ENCODE results near the gene PSME3. TPM values are rescaled to one million over a fixed set of nuclear protein-coding genes. Genes with fewer than 3 reads are reported as not detected.

The PSME3 gene
- total RNA-seq, 1 experiment from 2014 or later, result 222 TPM

GRCh38 chr17:42804918-42805367 is 28.3 kb upstream of the PSME3 start:
- H2BK120ac ChIP-seq (ENCODE audit: low read depth, low read length, poor library complexity, severe bottlenecking), result no peak overlapping the region
- no peak overlapping the region for H3K4ac ChIP-seq (ENCODE audit: low read depth, low read length)
- H3K27me3 ChIP-seq (ENCODE audit: insufficient read depth, low read length), result no peaks in the 10 kb centered on the region
- no peak overlapping the region for H2BK15ac ChIP-seq (ENCODE audit: low read depth, low read length)
- H4K91ac ChIP-seq (ENCODE audit: insufficient read length, low read depth, low read length), result no peak overlapping the region
- H4K20me1 ChIP-seq (ENCODE audit: control insufficient read depth, insufficient read depth, insufficient read length), result no peaks in the 10 kb centered on the region
- no peaks in the 10 kb centered on the region for H3K79me1 ChIP-seq (ENCODE audit: insufficient read depth, low read depth, low read length, poor library complexity, severe bottlenecking)
- H3K79me2 ChIP-seq (ENCODE audit: insufficient read depth, low read length), result no peaks in the 10 kb centered on the region
- H3K27me3 Mint-ChIP-seq (ENCODE audit: low read depth), result peaks cover 18% of the 10 kb centered on the region
- H3K4me3 Mint-ChIP-seq, result no peak overlapping the region
- no peak for DNase-seq
- H2BK5ac ChIP-seq (ENCODE audit: insufficient read length, low read length), result no peak overlapping the region
- H4K5ac ChIP-seq (ENCODE audit: insufficient read length, low read depth, low read length), result no peak overlapping the region
- TF ChIP-seq CTCF (conservative IDR thresholded peaks at IDR 0.05), result no peak
- H3K4me1 ChIP-seq (ENCODE audit: insufficient read depth, low read length), result no peaks in the 10 kb centered on the region
- no CpG with 5 or more reads among the region's 1 CpG for WGBS (ENCODE audit: extremely low coverage, insufficient read length, low lambda C conversion rate)
- H3K9me3 Mint-ChIP-seq, result no peaks in the 10 kb centered on the region
- no peak overlapping the region for H3K18ac ChIP-seq (ENCODE audit: insufficient read length, low read depth, low read length)
- H2BK20ac ChIP-seq (ENCODE audit: low read depth, low read length, poor library complexity, severe bottlenecking), result no peak overlapping the region
- no peak overlapping the region for H3K14ac ChIP-seq (ENCODE audit: insufficient read depth, low read length)
- no peak overlapping the region for H3K4me2 ChIP-seq (ENCODE audit: insufficient read depth, insufficient read length, low read length)
- H3T11ph ChIP-seq (ENCODE audit: low read length), result no peak overlapping the region
- peaks cover 0 to 8% (median 7%) of the 10 kb centered on the region in 3 experiments; a peak in 5 of 7 replicates for H3K36me3 Mint-ChIP-seq (ENCODE audit: insufficient read depth in 1 of 3, low read depth in 3 of 3)
- no peak overlapping the region for H3K56ac ChIP-seq (ENCODE audit: insufficient read length, low read depth, low read length)
- no peak overlapping the region for H3K9ac ChIP-seq (ENCODE audit: extremely low read depth, insufficient read length, low read length)
- H3K23ac ChIP-seq (ENCODE audit: insufficient read length, low read depth, low read length), result no peak overlapping the region
- no peaks in the 10 kb centered on the region for H3K9me3 ChIP-seq (ENCODE audit: control insufficient read depth, low read depth, low read length)
- H3K27ac ChIP-seq (ENCODE audit: insufficient read length, low read depth, low read length), result no peak overlapping the region
- H2BK12ac ChIP-seq (ENCODE audit: insufficient read length, low read depth, low read length), result no peak overlapping the region
- H3K23me2 ChIP-seq (ENCODE audit: insufficient read length, low read depth, low read length, poor library complexity, severe bottlenecking), result no peaks in the 10 kb centered on the region
- H4K8ac ChIP-seq (replicated peaks; ENCODE audit: insufficient read length, low read depth, low read length), result no peak overlapping the region
- H2AK5ac ChIP-seq (ENCODE audit: insufficient read length, low read length), result no peak overlapping the region
- no peak overlapping the region for H2AFZ ChIP-seq (ENCODE audit: low read length)
- no peaks in the 10 kb centered on the region for H3K4me1 Mint-ChIP-seq
- H3K27ac Mint-ChIP-seq, result no peak overlapping the region
